NCI-H345 treated with DMSO at 0.1 percent for 48 hours (cell line): Measurements from ENCODE around the gene SERPINB2.
A peak's percentile ranks its signal among the peaks of the same experiment; 100 is the strongest.
"Not testable (repeated sequence)": the region's sequence is repeated elsewhere in the genome, so short reads cannot be mapped to it uniquely, and the experiment has no call there.

ENCODE experiments used
- DNase-seq: peaks from one replicate; lab custom pipeline; 2025; ENCODE audit not compliant: unreplicated experiment; lab: John Stamatoyannopoulos, UW

SERPINB2 gene

GRCh38 chr18:63888470-63889190, 1.1 kb downstream of the SERPINB2 start:
- DNase-seq = no peak

DNA sequence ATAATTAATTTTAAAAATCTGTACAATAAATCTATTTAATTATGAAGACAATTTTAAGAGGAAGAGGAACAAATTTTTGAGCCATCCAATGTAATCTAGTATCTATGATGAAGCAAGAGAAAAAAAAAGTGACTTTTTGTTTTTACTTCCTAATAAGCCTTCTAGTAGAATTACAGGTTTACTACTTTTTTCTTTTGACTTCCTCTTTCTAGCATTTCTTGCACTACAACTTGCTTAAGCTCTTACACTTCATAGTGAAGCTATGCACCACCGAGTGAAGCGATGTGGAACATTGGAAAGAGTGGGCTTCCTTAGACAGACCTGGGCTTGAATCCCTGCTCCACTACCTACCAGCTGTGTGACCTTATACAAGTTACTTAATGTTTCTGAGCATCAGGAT, 2.1 kb downstream of the SERPINB2 start:
- no peak for DNase-seq

DNA sequence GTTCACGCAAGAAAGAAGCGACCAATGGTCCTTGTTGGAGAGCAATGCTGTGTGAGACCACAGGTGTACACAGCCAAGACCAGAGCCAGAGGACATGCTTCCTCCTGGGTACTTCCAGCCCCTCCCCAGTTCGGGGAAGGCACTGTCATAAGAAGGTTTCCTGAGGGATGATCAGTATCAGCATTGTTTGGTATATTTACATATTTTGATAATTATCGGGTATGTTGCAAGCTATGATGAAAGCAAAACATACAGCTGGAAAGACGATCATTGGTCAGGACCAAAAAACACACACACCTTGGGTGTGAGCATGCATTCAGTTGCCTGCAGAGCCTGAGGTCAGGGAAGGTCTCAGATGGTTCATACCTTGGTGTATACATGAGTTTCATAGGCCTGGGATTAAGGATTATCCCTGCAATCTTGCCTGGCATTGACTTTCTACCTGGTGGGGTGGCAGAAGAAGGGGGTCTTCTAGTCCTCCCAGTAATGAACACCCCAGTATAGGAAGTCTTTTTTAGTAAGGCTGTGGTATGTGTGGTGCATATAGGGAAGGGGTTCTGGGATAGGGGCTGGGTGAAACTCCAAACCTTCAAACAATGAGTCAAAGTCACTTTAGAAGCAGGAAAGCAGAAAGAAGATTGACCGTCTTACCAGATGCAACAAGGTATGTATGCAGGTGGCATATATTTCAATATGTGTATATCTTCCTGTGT, 2.9 kb downstream of the SERPINB2 start:
- DNase-seq = no peak

GRCh38 chr18:63890950-63891304, 3.4 kb downstream of the SERPINB2 start:
- peak; percentile 2 for DNase-seq

- DNase-seq = no peak
Observed at GRCh38 chr18:63892566-63892965, 5.1 kb downstream of the SERPINB2 start.

GRCh38 chr18:63894106-63894772, 6.7 kb downstream of the SERPINB2 start:
- DNase-seq = no peak

GRCh38 chr18:63895190-63895589, 7.7 kb downstream of the SERPINB2 start:
- DNase-seq = no peak

DNA sequence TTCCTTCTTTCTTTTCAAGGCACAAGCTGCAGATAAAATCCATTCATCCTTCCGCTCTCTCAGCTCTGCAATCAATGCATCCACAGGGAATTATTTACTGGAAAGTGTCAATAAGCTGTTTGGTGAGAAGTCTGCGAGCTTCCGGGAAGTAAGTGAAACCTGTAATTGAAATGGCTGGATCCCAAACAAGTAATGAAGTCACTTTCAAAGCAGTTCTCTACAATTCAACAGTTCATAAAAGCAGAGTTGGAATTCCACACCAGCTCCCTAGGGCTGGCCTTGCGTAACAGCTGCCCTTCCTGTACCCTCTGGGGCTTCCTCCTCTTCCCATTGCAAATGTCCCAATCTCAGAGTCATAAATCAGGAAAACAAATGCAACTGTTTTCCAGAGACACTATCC, 9.6 kb downstream of the SERPINB2 start:
- DNase-seq = no peak

DNA sequence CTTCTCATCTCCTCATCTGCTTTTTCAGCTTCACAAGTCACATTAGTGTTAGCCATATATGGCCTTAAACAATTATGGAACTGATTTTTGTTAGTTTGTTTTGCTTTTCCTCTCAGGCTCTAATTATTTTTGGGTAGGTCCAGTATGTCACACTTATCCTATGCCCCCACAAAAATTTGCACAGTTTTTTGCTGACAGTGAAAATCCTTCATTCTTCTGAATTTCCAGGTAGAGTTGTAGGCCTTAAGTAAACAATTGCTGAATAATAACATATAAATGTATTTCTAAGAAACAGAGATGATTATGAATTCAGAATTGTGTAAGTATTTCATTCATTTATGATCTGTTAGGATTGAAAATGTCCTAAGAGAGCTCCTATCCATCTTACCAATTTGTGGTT, 11.7 kb downstream of the SERPINB2 start:
- DNase-seq = no peak

DNA sequence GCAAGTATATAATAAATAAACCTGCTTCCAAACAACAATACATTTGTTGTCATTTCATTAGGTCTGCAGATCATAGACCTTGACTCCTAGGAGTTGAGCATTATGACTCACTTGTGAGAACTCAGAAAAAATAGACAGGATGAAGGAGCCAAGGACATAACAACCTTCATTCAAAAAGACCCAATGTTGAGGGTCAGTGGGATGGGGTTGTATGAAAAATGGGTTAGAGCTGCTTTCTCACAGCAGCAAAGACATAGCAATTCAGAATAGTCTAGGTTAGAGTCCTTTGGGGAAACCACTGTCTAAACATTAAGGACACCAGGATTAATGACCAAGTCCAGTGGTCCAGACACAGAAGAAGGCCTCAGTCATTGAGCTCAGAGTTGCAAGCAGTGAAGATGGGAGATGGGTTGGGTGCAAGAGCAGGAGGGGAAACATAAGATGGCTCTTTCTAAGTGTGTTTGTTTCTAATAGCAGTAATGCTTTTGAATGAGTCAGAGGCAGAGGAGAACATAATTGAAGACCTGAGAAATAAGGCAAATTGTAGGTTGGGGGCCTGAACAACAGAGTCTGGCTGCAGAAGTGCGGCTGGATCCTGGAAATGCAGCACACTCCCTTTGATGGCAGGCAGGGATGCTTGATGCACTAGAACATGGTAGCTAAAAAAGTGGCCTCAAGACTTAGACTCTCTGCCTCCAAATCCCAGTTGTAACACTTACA, 16.5 kb downstream of the SERPINB2 start:
- DNase-seq = no peak

DNA sequence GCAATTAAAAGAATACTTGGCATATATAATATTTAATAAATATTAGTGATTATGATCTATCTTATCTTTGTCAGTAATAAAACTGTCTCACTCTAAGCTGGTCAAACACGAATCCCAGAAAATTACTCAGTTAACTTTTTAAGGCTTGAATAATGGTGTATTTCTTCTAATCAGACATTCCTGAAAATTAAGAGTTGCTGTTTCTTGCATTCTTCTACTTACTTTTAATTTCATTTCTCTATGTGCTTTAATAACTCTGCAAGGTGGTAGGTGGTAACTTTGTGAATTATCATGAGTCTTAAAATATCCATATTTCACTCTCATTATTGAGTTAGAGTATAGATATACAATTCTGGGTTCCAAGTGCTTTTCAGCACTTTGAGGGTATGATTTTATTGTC, 17.2 kb downstream of the SERPINB2 start:
- no peak for DNase-seq

DNA sequence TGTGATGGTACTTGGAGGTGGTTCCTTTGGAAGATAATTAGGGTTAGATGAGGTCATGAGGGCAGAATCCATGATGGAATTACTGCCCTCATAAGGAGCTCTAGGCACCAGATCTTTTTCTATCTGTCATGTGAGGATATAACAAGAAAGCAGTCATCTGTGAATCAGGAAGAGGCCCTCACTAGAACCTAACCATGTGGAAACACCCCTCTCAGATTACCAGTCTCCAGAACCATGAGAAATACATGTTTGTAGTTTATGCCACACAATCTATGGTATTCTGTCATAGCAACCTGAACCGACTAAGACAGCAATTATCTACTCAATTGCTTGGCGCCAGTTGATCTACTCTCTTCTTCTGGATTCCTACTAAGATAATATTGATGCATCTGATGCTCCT, 17.9 kb downstream of the SERPINB2 start:
- no peak for DNase-seq

DNA sequence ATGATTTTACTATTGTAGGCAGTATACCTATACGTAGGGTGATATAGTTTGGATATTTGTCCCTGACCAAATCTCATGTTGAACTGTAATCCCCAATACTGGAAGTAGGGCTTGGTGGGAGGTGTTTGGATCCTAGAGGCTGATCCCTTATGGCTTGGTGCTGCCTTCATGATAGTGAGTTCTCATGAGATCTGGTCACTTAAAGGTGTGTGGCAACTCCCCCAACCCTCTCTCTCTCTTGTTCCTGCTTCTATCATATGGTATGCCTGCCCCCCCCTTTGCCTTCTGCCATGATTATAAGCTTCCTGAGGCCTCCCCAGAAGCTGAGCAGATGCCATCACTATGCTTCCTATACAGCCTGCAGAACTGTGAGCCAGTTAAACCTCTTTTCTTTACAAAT, 18.6 kb downstream of the SERPINB2 start:
- no peak for DNase-seq

- DNase-seq = no peak
Observed at GRCh38 chr18:63907664-63908063, 20.2 kb downstream of the SERPINB2 start, which contains the start of gene SERPINB10. SERPINB10 (plus strand) TSS chr18:63907958; CDS start chr18:63915511, 7,553 bp downstream.

DNA sequence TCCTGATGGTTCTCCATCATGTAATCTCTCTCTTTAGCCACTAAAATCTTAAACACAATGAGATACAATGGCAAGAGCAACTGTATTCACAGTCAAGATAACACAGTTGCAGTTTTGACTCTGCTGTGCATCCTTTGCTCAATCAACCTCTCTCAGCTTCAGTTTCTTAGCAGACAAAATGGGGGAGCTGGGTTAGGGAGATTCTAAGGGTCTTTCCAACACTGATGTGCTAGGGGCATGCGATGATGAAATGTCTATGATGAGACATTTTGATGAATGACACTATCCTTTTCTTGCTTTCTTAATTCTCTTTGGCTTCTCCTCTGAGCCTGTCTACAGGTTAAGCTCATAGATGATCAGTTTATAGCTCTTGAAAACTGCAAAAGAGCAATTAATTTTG, 21.4 kb downstream of the SERPINB2 start:
- DNase-seq = no peak

- no peak for DNase-seq
Observed at GRCh38 chr18:63909870-63910269, 22.4 kb downstream of the SERPINB2 start.

GRCh38 chr18:63917817-63918216, 30.3 kb downstream of the SERPINB2 start:
- DNase-seq = no peak

DNA sequence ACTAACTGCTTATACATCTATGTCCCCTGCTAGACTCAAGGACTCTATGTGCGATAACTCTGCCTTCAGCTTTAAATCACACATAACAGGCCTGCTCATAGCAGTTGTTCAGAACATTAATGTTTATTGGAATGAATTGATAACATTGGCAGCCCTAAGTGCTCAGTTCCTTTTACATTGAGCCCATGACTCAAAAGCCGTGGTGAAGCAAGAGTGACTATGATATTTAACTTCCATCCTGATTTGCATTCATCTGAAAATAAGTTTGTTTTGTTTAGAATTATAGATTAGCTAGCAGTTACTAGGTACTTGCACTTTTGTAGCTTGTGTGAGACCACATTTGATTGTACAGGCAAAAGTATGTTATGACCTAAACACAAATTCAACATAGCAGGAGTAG, 34.5 kb downstream of the SERPINB2 start:
- DNase-seq = no peak

DNA sequence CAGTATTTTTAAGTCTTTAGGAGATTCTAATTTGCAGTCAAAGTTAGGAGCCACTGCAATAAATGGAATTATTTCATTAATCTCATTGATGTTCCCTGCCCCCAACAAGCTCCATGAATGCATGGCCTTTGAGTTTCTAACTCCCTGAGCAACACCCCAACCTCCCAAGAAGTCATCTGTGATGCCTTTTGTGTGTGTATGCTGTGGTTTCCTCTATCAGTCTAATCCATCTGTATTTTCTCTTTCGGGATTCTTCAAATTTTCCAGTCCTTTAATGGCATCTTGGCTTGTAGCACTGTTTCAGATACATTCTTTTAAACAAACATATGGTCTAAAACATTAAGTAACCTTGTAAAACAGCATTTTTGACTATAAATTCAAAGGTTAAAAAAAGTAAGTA, 37.0 kb downstream of the SERPINB2 start:
- no peak for DNase-seq

GRCh38 chr18:63928331-63928730, 40.8 kb downstream of the SERPINB2 start:
- no peak for DNase-seq

GRCh38 chr18:63929369-63929768, 41.9 kb downstream of the SERPINB2 start:
- DNase-seq = not testable (repeated sequence)
